Effector memory CD8-positive, alpha-beta T cell (primary cell): ENCODE results near the gene SYNGAP1.
A peak's percentile ranks its signal among the peaks of the same experiment; 100 is the strongest.

Experiments used
- ATAC-seq: fragments of 150-1000 bp; cut with Tn5 transposase; replicated peaks from 2 replicates; pipeline ENCODE4 v1.10.0; 2021; ENCODE audit warnings: mild to moderate bottlenecking, moderate library complexity
- DNase-seq, 3 experiments: peaks; one replicate each; pipeline ENCODE4 v3.0.0; 2021
- H3K27ac Mint-ChIP-seq, 2 donors: one replicate each; pipeline ENCODE4 v1.8.0; 2022; ENCODE audit warnings: mild to moderate bottlenecking in 2 of 2, mixed read lengths in 2 of 2, moderate library complexity in 2 of 2
- H3K27me3 Mint-ChIP-seq, 2 donors: one replicate each; pipeline ENCODE4 v1.8.0; 2022; ENCODE audit warnings: mixed read lengths in 2 of 2
- H3K36me3 Mint-ChIP-seq: one replicate; pipeline ENCODE4 v1.8.0; 2022; ENCODE audit warnings: mild to moderate bottlenecking, moderate library complexity, mixed read lengths; ENCODE audit not compliant: insufficient read depth
- H3K4me1 Mint-ChIP-seq, 2 donors: one replicate each; pipeline ENCODE4 v1.8.0; 2022; ENCODE audit warnings: low read depth in 2 of 2, mixed read lengths in 2 of 2
- H3K4me3 Mint-ChIP-seq, 2 donors: one replicate each; pipeline ENCODE4 v1.8.0; 2022; ENCODE audit warnings: mild to moderate bottlenecking in 2 of 2, mixed read lengths in 2 of 2, moderate library complexity in 2 of 2
- H3K9me3 Mint-ChIP-seq, 2 donors: one replicate each; pipeline ENCODE4 v1.8.0; 2022; ENCODE audit warnings: mixed read lengths in 2 of 2

Gene SYNGAP1

DNA sequence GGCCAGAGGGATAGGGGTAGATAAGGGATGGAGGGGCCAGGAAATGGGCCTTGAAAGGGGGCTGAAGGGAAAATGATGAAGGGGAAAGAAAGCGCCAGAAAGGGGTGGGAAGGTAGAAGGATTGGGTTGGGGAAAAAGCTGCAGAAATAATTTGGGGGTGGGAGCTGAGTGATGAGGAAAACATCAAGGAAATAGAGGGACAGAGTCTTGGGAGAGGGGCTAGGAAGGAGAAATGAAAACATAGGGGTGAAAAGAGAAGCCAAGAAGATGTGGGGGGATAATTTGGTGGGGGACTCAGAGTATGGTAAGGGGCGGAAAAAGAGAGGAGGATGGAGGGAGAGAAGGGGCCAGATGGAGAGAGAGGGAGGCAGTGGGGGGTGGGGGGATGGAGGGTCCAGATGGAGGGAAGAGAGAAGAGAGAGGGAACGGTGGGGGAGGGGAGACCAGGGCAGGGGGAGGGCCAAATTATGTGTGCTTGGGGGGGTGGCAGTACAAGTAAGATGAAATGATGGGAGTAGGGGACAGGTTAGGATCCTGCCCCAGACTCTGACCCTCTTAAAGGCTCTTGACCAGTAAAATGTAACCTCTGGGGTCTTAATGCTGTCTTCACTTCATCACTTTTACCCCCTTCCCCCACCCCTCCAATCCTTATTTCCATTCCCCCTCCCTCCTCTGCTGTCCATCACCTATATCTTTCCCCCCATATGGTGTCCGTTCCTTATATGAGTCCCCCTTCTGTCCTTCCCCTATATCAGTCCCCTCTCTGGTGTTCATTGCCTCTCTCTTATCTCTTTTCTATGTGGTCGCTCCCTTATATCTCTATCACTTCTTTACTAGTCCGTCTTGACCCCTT, 852 bp downstream of the SYNGAP1 start:
- ATAC-seq, result no peak
- H3K36me3 Mint-ChIP-seq, result peaks cover 51% of the 10 kb centered on the region
- H3K4me3 Mint-ChIP-seq, result peak overlapping the region in 1 of 2 donors; percentile 30
- H3K4me1 Mint-ChIP-seq, result peaks cover 53 to 54% of the 10 kb centered on the region in 2 donors
- no peaks in the 10 kb centered on the region for H3K27me3 Mint-ChIP-seq
- no peak for DNase-seq
- peak overlapping the region; percentile 0 to 29 for H3K27ac Mint-ChIP-seq
- H3K9me3 Mint-ChIP-seq, result no peaks in the 10 kb centered on the region

- no peak overlapping the region for H3K4me3 Mint-ChIP-seq
- ATAC-seq (no peak), DNase-seq (no peak)
- peak overlapping the region in 1 of 2 donors; percentile 0 for H3K27ac Mint-ChIP-seq
- H3K36me3 Mint-ChIP-seq, result peaks cover 50% of the 10 kb centered on the region
- peaks cover 50 to 53% of the 10 kb centered on the region in 2 donors for H3K4me1 Mint-ChIP-seq
- H3K27me3 Mint-ChIP-seq, result no peaks in the 10 kb centered on the region
- H3K9me3 Mint-ChIP-seq, result no peaks in the 10 kb centered on the region
Observed at GRCh38 chr6:33421344-33421643, 1.4 kb downstream of the SYNGAP1 start.

DNA sequence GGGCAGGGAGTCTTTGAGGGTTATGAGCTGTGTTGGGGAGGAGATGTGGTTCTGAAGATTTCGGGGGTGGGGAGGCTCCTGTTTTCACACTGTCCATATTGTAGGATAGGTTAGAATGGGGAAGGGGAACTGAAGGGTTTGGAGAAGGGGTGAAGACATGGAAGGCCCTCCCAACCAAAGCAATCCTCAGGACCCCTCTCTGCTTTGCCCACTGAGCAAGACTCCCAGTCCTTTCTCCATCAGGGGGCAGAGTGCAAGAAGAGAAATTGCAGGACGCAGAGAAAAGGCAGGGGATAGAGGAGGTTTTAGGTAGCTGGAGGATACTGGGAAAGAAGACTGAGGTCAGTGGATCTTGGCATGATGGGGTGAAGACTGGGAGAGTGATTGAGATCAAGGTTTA, 3.9 kb downstream of the SYNGAP1 start:
- Mint-ChIP-seq H3K27me3 (no peaks in the 10 kb centered on the region), H3K9me3 (no peaks in the 10 kb centered on the region), H3K36me3 (peaks cover 49% of the 10 kb centered on the region), H3K27ac (peak overlapping the region in 1 of 2 donors; percentile 100), H3K4me3 (peak overlapping the region; percentile 98 to 99), H3K4me1 (peaks cover 49 to 50% of the 10 kb centered on the region in 2 donors)
- DNase-seq (no peak), ATAC-seq (no peak)

DNA sequence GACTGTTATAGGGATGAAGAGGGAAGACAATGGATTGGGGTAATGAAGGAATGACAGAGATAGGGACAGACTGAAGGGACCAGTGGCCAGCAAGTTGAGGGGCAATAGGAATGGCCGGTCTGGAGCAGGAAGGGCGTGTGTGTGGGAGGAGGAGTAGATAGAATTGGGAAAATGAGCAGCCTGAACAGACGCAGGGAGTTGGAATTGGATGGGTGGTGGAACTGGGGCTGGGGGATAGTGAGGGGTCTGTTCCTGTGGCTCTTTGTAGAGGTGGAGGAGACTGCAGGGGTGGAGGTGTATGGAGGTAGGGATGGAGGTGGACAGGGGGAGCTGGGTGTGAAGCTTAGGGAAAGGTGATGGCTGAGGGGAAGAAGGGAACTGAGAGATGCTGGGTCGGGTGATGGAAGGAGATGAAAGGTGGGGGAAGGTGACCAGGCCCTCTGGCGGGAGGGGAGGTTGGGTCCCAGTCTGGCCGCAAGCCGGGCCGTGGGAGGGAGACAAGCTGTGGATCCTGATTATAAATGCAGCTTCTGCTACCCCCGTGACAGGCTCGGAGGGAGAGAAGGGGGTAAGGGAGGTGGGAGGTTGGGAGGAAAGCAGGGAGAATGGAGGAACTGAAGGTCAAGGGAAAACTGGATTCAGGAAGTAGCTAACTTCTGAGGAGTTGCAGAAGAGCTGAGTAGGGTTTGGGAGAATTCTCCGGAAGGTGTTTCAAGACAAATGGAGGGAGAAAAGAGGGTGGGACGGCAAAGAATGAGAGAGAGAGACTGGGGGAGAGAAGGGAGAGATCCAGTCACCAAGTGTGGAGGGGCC, 5.2 kb downstream of the SYNGAP1 start:
- Mint-ChIP-seq H3K9me3 (no peaks in the 10 kb centered on the region), H3K27ac (peak overlapping the region; percentile 100), H3K4me3 (peak overlapping the region; percentile 98 to 99), H3K36me3 (peaks cover 49% of the 10 kb centered on the region), H3K4me1 (peaks cover 55 to 56% of the 10 kb centered on the region in 2 donors), H3K27me3 (no peaks in the 10 kb centered on the region)
- DNase-seq, result no peak
- no peak for ATAC-seq

- DNase-seq (peak; percentile 69 to 80 (median 74)), ATAC-seq (peak; percentile 59)
- Mint-ChIP-seq H3K4me1 (peaks cover 64 to 65% of the 10 kb centered on the region in 2 donors), H3K27ac (peak overlapping the region; percentile 100), H3K9me3 (no peaks in the 10 kb centered on the region), H3K4me3 (peak overlapping the region; percentile 98 to 99), H3K36me3 (peaks cover 52% of the 10 kb centered on the region), H3K27me3 (no peaks in the 10 kb centered on the region)
Observed at GRCh38 chr6:33425668-33426577, 6.1 kb downstream of the SYNGAP1 start.

DNA sequence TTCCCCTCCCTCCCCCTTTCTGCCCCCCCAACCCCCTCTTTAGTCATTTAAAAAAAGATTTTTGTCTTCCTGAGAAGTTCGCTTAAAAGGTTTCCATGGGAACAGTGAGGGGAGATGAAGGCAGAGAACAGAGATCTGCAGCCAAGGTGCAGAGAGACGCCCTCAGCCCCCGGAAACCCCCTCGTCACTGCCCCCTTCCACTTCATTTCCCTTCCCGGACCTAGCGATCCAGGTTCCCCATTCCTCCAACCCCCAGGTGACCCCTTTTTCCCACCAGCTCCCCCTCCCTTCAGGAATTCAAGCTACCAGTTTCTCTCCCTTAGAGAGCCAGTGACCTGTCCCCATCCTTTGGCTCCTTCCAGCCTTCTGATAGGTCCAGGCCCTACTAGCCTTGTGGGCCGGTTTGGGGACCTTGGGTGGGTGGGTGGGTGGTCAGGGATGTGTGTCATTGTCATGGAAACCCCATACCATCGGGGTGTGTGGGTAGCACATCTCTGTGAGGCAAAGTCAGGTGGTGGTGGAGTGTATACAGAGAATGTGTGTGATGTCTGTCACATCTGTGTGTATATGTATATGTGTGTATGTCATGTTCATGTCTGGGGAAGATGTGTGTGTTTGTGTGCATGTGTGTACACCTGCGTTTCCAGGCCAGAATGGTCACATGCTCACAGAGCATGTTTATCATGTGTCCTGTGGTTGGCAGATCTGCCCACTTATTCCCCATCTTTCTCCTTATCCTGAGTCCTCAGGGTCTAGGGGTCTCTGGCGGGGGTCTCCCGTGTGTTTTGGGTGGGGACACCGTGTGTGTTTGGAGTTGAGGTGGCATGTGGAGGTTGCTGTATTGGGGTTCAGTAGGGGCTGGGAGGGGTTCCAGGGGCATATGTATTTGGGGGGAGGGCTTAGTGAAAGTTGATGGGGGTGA, 7.0 kb downstream of the SYNGAP1 start:
- peaks cover 67 to 72% of the 10 kb centered on the region in 2 donors for H3K4me1 Mint-ChIP-seq

DNA sequence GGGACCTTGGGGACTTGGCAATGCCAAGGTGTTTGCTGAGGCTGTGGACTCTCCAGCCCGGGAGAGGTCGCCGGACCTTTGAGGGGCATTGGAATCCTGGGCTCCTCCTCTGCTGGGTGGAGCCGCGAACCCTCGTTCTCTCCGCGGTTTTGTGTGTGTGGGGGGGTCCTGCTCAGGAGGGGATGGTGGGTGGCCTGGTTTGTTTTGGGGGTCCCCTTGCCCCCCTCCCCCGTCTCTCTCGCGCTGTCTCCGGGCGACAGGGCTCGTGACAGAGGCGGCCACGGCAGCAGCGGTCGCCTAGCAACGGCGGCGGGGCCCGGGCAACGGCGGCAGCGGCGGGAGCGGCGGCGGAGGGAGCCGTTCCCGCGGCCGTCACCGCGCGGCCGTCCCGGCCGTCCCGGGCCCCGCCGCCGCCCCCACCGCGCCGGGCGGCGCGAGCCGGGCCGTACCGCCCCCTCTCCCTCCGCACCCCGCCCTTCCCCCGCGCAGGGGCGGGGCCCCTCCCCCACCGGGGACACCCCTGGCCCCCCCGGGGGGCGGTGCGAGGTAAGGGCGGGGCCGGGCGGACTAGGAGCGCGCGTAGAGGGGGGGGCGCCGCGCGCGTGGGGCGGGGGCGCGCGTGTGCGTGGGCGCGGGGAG, 7.8 kb downstream of the SYNGAP1 start:
- Mint-ChIP-seq H3K36me3 (peaks cover 55% of the 10 kb centered on the region), H3K27ac (peak overlapping the region; percentile 100), H3K27me3 (no peaks in the 10 kb centered on the region), H3K9me3 (no peaks in the 10 kb centered on the region), H3K4me3 (peak overlapping the region; percentile 98 to 99), H3K4me1 (peaks cover 73 to 80% of the 10 kb centered on the region in 2 donors)
- ATAC-seq, result peak; percentile 13
- peak; percentile 52 to 64 (median 63) for DNase-seq

More for the DNA sequence above, 7.0 kb downstream of the SYNGAP1 start:
- H3K36me3 Mint-ChIP-seq, result peaks cover 55% of the 10 kb centered on the region
- no peaks in the 10 kb centered on the region for H3K9me3 Mint-ChIP-seq
- peak overlapping the region; percentile 98 to 99 for H3K4me3 Mint-ChIP-seq
- DNase-seq, result peak; percentile 40 to 45 (median 43)
- peak; percentile 49 for ATAC-seq
- peak overlapping the region; percentile 100 for H3K27ac Mint-ChIP-seq
- H3K27me3 Mint-ChIP-seq, result no peaks in the 10 kb centered on the region

DNA sequence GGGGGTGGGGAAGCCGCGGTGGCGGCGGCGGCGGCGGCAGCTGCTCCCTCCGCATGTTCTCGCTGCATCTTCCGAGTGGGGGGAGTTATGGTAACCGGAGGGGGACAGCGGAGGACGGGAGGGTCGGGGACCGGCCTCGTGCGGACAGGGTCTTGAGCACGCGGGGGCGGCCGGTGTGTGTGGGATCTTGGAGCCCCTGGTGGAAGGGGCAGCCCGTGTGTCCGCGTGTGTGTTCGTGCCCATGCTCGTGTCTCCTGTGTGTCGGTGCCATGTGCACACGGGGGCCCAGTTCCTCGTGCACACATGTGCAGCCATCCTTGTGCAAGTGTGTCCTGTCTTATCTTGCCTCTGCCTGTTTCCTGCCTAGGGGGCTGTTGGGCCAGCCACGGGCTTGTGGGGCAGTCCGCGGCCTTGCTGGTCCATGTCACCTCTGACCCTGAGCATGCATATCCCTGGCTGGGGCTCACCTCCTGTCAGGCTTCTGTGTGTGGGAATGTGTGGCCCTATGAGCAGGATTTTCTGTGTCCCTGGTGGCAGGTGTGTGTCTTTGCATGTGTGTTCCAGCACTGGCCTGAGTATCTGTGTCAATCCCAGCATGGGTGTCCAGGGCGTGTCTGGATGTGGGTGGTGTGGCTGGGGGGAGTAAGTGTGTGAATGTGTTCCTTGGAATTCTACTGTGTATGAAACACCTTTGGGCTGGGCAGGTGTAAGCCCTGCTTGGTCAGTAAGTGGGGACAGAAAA, 8.5 kb downstream of the SYNGAP1 start:
- peak overlapping the region; percentile 98 to 99 for H3K4me3 Mint-ChIP-seq
- peaks cover 54% of the 10 kb centered on the region for H3K36me3 Mint-ChIP-seq
- no peaks in the 10 kb centered on the region for H3K9me3 Mint-ChIP-seq
- peak in 1 of 3 experiments; percentile 40 for DNase-seq
- H3K27ac Mint-ChIP-seq, result peak overlapping the region; percentile 95 to 100
- H3K4me1 Mint-ChIP-seq, result peaks cover 77 to 86% of the 10 kb centered on the region in 2 donors
- no peaks in the 10 kb centered on the region for H3K27me3 Mint-ChIP-seq
- ATAC-seq, result no peak

GRCh38 chr6:33428966-33429749, 9.3 kb downstream of the SYNGAP1 start:
- H3K27ac Mint-ChIP-seq, result peak overlapping the region; percentile 95 to 100

GRCh38 chr6:33429750-33430052, 9.8 kb downstream of the SYNGAP1 start:
- H3K4me1 Mint-ChIP-seq, result peaks cover 65 to 81% of the 10 kb centered on the region in 2 donors
- ATAC-seq, result no peak

More at GRCh38 chr6:33428966-33429749, 9.3 kb downstream of the SYNGAP1 start:
- Mint-ChIP-seq H3K36me3 (peaks cover 51% of the 10 kb centered on the region), H3K4me3 (peak overlapping the region; percentile 98 to 99), H3K9me3 (no peaks in the 10 kb centered on the region), H3K27me3 (no peaks in the 10 kb centered on the region), H3K4me1 (peaks cover 71 to 87% of the 10 kb centered on the region in 2 donors)
- ATAC-seq, result no peak
- no peak for DNase-seq

GRCh38 chr6:33430334-33430733, 10.5 kb downstream of the SYNGAP1 start:
- H3K9me3 Mint-ChIP-seq, result no peaks in the 10 kb centered on the region
- H3K4me1 Mint-ChIP-seq, result peaks cover 59 to 75% of the 10 kb centered on the region in 2 donors
- ATAC-seq (no peak), DNase-seq (no peak)
- H3K27ac Mint-ChIP-seq, result peak overlapping the region; percentile 95 to 100
- H3K36me3 Mint-ChIP-seq, result peaks cover 48% of the 10 kb centered on the region
- H3K27me3 Mint-ChIP-seq, result no peaks in the 10 kb centered on the region
- H3K4me3 Mint-ChIP-seq, result peak overlapping the region; percentile 98 to 99

More at GRCh38 chr6:33429750-33430052, 9.8 kb downstream of the SYNGAP1 start:
- Mint-ChIP-seq H3K9me3 (no peaks in the 10 kb centered on the region), H3K27ac (peak overlapping the region; percentile 95 to 100), H3K36me3 (peaks cover 51% of the 10 kb centered on the region), H3K27me3 (no peaks in the 10 kb centered on the region), H3K4me3 (peak overlapping the region; percentile 98 to 99)
- peak in 1 of 3 experiments; percentile 28 for DNase-seq
